Measurements from ENCODE around the gene VNN1. TPM values are rescaled to one million over a fixed set of nuclear protein-coding genes. Genes with fewer than 3 reads are reported as not detected.

VNN1 gene
- total RNA-seq, result 1 to 10 TPM; 1.4 to 10.0 TPM
- polyA plus RNA-seq (ENCODE audit: insufficient read length in 6 of 6), result under 1 TPM; 0.25 to 0.52 (median 0.45) TPM
- long read RNA-seq, donor 1, result 0 reads
- long read RNA-seq, donor 2, result 0 reads
- long read RNA-seq, donor 3, result 0 reads
- long read RNA-seq, donor 4, partial matches to known transcripts, result 0 of 1 reads
- long read RNA-seq, donor 4, other reads (novel, unspliced or antisense), result 1 of 1 reads
- long read RNA-seq, donor 5, result 0 reads
- long read RNA-seq, donor 6, result 0 reads
- long read RNA-seq, donor 7, result 0 reads
- long read RNA-seq, donor 8, result 0 reads
- long read RNA-seq, donor 9, result 0 reads
- long read RNA-seq, donor 10, partial matches to known transcripts, result 0 of 1 reads
- long read RNA-seq, donor 10, other reads (novel, unspliced or antisense), result 1 of 1 reads
- long read RNA-seq, donor 11, result 0 reads
- long read RNA-seq, donor 12, result 0 reads

- ATAC-seq (peak; percentile 66), DNase-seq (peak in 1 of 4 donors; percentile 44)
- H3K27ac ChIP-seq, result peak within 1 kb of the TSS; percentile 34 to 96
- H3K4me1 ChIP-seq, result peaks cover 0 to 25% of the 10 kb centered on the region in 2 donors
- no peaks in the 10 kb centered on the region for H3K27me3 ChIP-seq
- intact Hi-C loops (cut with DNase I), result no loop called here
- H3K9me3 ChIP-seq, result no peaks in the 10 kb centered on the region
- no peaks in the 10 kb centered on the region for H3K36me3 ChIP-seq
- peak within 1 kb of the TSS in 1 of 2 donors; percentile 18 for H3K4me3 ChIP-seq
- TF ChIP-seq CTCF (IDR thresholded peaks at IDR 0.05), result no peak
Measured at GRCh38 chr6:132713352-132714134, at the start of gene VNN1. TSS of gene VNN1 (minus strand) at chr6:132714055. CDS start at chr6:132714035, 20 bp downstream.

- Histone ChIP-seq H3K27me3 (no peaks in the 10 kb centered on the region), H3K4me1 (peaks cover 0 to 33% of the 10 kb centered on the region in 2 donors), H3K36me3 (no peaks in the 10 kb centered on the region), H3K9me3 (no peaks in the 10 kb centered on the region), H3K27ac (no peak overlapping the region), H3K4me3 (no peak overlapping the region)
- intact Hi-C loops (cut with DNase I), result no loop called here
- DNase-seq, result no peak
- ATAC-seq, result peak; percentile 21
- TF ChIP-seq CTCF (IDR thresholded peaks at IDR 0.05), result no peak
Measured at GRCh38 chr6:132763269-132763668, 49.4 kb upstream of the VNN1 start.

GRCh38 chr6:132760256-132760655, 46.4 kb upstream of the VNN1 start:
- no peaks in the 10 kb centered on the region for H3K9me3 ChIP-seq

GRCh38 chr6:132758689-132759088, 44.8 kb upstream of the VNN1 start:
- H3K9me3 ChIP-seq, result no peaks in the 10 kb centered on the region
- no peak for TF ChIP-seq CTCF (IDR thresholded peaks at IDR 0.05)
- H3K4me1 ChIP-seq, result peaks cover 0 to 24% of the 10 kb centered on the region in 2 donors
- DNase-seq, result no peak
- no peaks in the 10 kb centered on the region for H3K36me3 ChIP-seq
- H3K27me3 ChIP-seq, result no peaks in the 10 kb centered on the region
- intact Hi-C loops (cut with DNase I), result no loop called here
- no peak for ATAC-seq
- no peak overlapping the region for H3K4me3 ChIP-seq
- H3K27ac ChIP-seq, result no peak overlapping the region

More at GRCh38 chr6:132760256-132760655, 46.4 kb upstream of the VNN1 start:
- no peak for TF ChIP-seq CTCF (IDR thresholded peaks at IDR 0.05)
- intact Hi-C loops (cut with DNase I), result no loop called here
- Histone ChIP-seq H3K27ac (no peak overlapping the region), H3K27me3 (no peaks in the 10 kb centered on the region), H3K4me3 (no peak overlapping the region), H3K36me3 (no peaks in the 10 kb centered on the region), H3K4me1 (peaks cover 0 to 29% of the 10 kb centered on the region in 2 donors)
- ATAC-seq, result no peak
- DNase-seq, result no peak

- Histone ChIP-seq H3K4me3 (no peak overlapping the region), H3K36me3 (peaks cover 0 to 10% of the 10 kb centered on the region in 2 donors), H3K27me3 (no peaks in the 10 kb centered on the region), H3K4me1 (peaks cover 0 to 39% of the 10 kb centered on the region in 2 donors), H3K9me3 (no peaks in the 10 kb centered on the region), H3K27ac (no peak overlapping the region)
- intact Hi-C loops (cut with DNase I), result no loop called here
- no peak for TF ChIP-seq CTCF (IDR thresholded peaks at IDR 0.05)
- no peak for ATAC-seq
- DNase-seq, result no peak
Measured at GRCh38 chr6:132752255-132752654, 38.4 kb upstream of the VNN1 start.

Data from left lung (tissue), 14 donors.